ENCODE results near the gene ERH. TPM values are rescaled to one million over a fixed set of nuclear protein-coding genes. Genes with fewer than 3 reads are reported as not detected.

ERH gene
- total RNA-seq, 4 donors from 2014 or later = 52.6 to 88.0 (median 74.3) TPM

DNA sequence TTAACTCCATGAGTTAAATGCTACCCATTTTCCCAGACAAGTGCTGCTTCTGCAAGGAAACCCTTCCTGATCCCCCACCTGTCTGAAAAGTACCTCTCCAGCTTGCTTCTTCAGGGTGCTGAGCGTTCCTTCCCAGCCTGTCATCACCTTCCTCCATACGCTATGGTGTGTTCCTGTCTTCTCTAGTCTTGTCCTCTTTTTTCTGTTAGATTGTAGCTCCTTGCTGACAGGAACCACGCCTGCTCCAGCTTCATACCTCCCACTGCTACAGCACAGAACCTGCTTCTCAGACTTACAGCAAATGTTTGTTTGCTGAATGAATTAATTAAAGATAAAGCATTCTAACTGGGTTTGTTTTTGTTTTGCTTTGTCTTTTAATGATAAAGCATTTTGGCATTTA is 39.1 kb downstream of the ERH start:
- no peak overlapping the region for H3K27ac ChIP-seq
- H3K27me3 ChIP-seq = no peaks in the 10 kb centered on the region
- no peak for DNase-seq
- TF ChIP-seq POLR2A (IDR thresholded peaks at IDR 0.05) = no peak
- TF ChIP-seq, protein P1, sequence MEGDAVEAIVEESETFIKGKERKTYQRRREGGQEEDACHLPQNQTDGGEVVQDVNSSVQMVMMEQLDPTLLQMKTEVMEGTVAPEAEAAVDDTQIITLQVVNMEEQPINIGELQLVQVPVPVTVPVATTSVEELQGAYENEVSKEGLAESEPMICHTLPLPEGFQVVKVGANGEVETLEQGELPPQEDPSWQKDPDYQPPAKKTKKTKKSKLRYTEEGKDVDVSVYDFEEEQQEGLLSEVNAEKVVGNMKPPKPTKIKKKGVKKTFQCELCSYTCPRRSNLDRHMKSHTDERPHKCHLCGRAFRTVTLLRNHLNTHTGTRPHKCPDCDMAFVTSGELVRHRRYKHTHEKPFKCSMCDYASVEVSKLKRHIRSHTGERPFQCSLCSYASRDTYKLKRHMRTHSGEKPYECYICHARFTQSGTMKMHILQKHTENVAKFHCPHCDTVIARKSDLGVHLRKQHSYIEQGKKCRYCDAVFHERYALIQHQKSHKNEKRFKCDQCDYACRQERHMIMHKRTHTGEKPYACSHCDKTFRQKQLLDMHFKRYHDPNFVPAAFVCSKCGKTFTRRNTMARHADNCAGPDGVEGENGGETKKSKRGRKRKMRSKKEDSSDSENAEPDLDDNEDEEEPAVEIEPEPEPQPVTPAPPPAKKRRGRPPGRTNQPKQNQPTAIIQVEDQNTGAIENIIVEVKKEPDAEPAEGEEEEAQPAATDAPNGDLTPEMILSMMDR (IDR thresholded peaks at IDR 0.05) = no peak
- WGBS, 2 donors = 92 to 96% methylated on average over 3 of the region's 3 CpGs
- intact Hi-C loops (cut with DNase I) = no loop called here
- H3K36me3 ChIP-seq = no peaks in the 10 kb centered on the region
- H3K9me3 ChIP-seq = no peaks in the 10 kb centered on the region
- no peak overlapping the region for H3K4me3 ChIP-seq (replicated peaks in 1 of 3)
- peaks cover 13 to 23% of the 10 kb centered on the region in 2 donors for H3K4me1 ChIP-seq

GRCh38 chr14:69358233-69358963 is 39.7 kb downstream of the ERH start:
- H3K4me3 ChIP-seq (replicated peaks in 1 of 3) = no peak overlapping the region
- H3K4me1 ChIP-seq = peaks cover 13 to 23% of the 10 kb centered on the region in 2 donors
- 59 to 87% methylated on average over 10 to 11 of the region's 12 CpGs for WGBS, 2 donors
- H3K36me3 ChIP-seq = no peaks in the 10 kb centered on the region
- no peaks in the 10 kb centered on the region for H3K27me3 ChIP-seq
- no peak for DNase-seq
- TF ChIP-seq POLR2A (IDR thresholded peaks at IDR 0.05) = no peak
- TF ChIP-seq, protein P1 (IDR thresholded peaks at IDR 0.05) = no peak
- H3K27ac ChIP-seq = no peak overlapping the region
- no peaks in the 10 kb centered on the region for H3K9me3 ChIP-seq
- intact Hi-C loops (cut with DNase I) = no loop called here

- Histone ChIP-seq H3K4me1 (peaks cover 13 to 23% of the 10 kb centered on the region in 2 donors), H3K36me3 (no peaks in the 10 kb centered on the region), H3K27me3 (no peaks in the 10 kb centered on the region), H3K9me3 (no peaks in the 10 kb centered on the region), H3K27ac (no peak overlapping the region), H3K4me3 (replicated peaks in 1 of 3) (no peak overlapping the region)
- no peak for TF ChIP-seq POLR2A (IDR thresholded peaks at IDR 0.05)
- TF ChIP-seq, protein P1 (IDR thresholded peaks at IDR 0.05) = no peak
- intact Hi-C loops (cut with DNase I) = no loop called here
- no peak for DNase-seq
- WGBS, 2 donors = 82 to 88% methylated on average over 7 of the region's 7 CpGs
Measured at GRCh38 chr14:69357544-69358200, 40.4 kb downstream of the ERH start.

GRCh38 chr14:69356903-69357543 is 41.1 kb downstream of the ERH start:
- 83 to 89% methylated on average over 7 of the region's 7 CpGs for WGBS, 2 donors
- no peak overlapping the region for H3K4me3 ChIP-seq (replicated peaks in 1 of 3)
- H3K9me3 ChIP-seq = no peaks in the 10 kb centered on the region
- TF ChIP-seq, protein P1 (IDR thresholded peaks at IDR 0.05) = no peak
- no peak for TF ChIP-seq POLR2A (IDR thresholded peaks at IDR 0.05)
- no peaks in the 10 kb centered on the region for H3K27me3 ChIP-seq
- intact Hi-C loops (cut with DNase I) = no loop called here
- H3K36me3 ChIP-seq = no peaks in the 10 kb centered on the region
- DNase-seq = no peak
- no peak overlapping the region for H3K27ac ChIP-seq
- H3K4me1 ChIP-seq = peaks cover 13 to 23% of the 10 kb centered on the region in 2 donors

Data from thyroid gland (tissue), 4 donors.